HPDE6-E6E7 (cell line): ENCODE measurements around the gene FOXK1.
"Not testable (repeated sequence)": the region's sequence is repeated elsewhere in the genome, so short reads cannot be mapped to it uniquely, and the experiment has no call there.

ENCODE experiments used
- DNase-seq: peaks from one replicate; pipeline ENCODE4 v3.0.0; 2011; ENCODE audit warnings: missing footprints; ENCODE audit errors: extremely low spot score

The FOXK1 gene

GRCh38 chr7:4681886-4682620 is at the start of gene FOXK1:
Gene FOXK1, plus strand, starts transcription at chr7:4682295. Its CDS starts 14 bp downstream, at chr7:4682309.
- no peak for DNase-seq

- DNase-seq, result no peak
Observed at GRCh38 chr7:4633012-4633411, 49.1 kb upstream of the FOXK1 start.

- no peak for DNase-seq
Observed at GRCh38 chr7:4634166-4634565, 47.9 kb upstream of the FOXK1 start.

- no peak for DNase-seq
Observed at GRCh38 chr7:4638781-4639575, 43.1 kb upstream of the FOXK1 start.

GRCh38 chr7:4641091-4641666 is 40.9 kb upstream of the FOXK1 start:
- DNase-seq, result no peak

- peak; percentile 91 for DNase-seq
Observed at GRCh38 chr7:4641667-4642467, 40.2 kb upstream of the FOXK1 start.

- no peak for DNase-seq
Observed at GRCh38 chr7:4642468-4643203, 39.5 kb upstream of the FOXK1 start.

- not testable (repeated sequence) for DNase-seq
Observed at GRCh38 chr7:4643204-4643471, 39.0 kb upstream of the FOXK1 start.

- no peak for DNase-seq
Observed at GRCh38 chr7:4645246-4645645, 36.8 kb upstream of the FOXK1 start.

- DNase-seq, result no peak
Observed at GRCh38 chr7:4648111-4648510, 34.0 kb upstream of the FOXK1 start.

GRCh38 chr7:4650433-4651047 is 31.6 kb upstream of the FOXK1 start:
- DNase-seq, result no peak

GRCh38 chr7:4653771-4654170 is 28.3 kb upstream of the FOXK1 start:
- DNase-seq, result no peak

GRCh38 chr7:4655311-4655710 is 26.8 kb upstream of the FOXK1 start:
- no peak for DNase-seq

GRCh38 chr7:4655896-4656295 is 26.2 kb upstream of the FOXK1 start:
- DNase-seq, result no peak

GRCh38 chr7:4657640-4658417 is 24.3 kb upstream of the FOXK1 start:
- no peak for DNase-seq

GRCh38 chr7:4659551-4660286 is 22.4 kb upstream of the FOXK1 start:
- no peak for DNase-seq

- DNase-seq, result no peak
Observed at GRCh38 chr7:4661871-4662270, 20.2 kb upstream of the FOXK1 start.

- DNase-seq, result no peak
Observed at GRCh38 chr7:4663239-4664018, 18.7 kb upstream of the FOXK1 start.

GRCh38 chr7:4665661-4666060 is 16.4 kb upstream of the FOXK1 start:
- no peak for DNase-seq
